GM21423 (cell line): ENCODE results near the gene RYR1.
"Not testable (repeated sequence)": the region's sequence is repeated elsewhere in the genome, so short reads cannot be mapped to it uniquely, and the experiment has no call there.

ENCODE experiments used
- ATAC-seq: cut with Tn5 transposase; IDR thresholded peaks from one replicate; pipeline ENCODE4 v1.9.1; 2021; ENCODE audit warnings: mild to moderate bottlenecking, moderate library complexity; ENCODE audit not compliant: unreplicated experiment

The RYR1 gene

DNA sequence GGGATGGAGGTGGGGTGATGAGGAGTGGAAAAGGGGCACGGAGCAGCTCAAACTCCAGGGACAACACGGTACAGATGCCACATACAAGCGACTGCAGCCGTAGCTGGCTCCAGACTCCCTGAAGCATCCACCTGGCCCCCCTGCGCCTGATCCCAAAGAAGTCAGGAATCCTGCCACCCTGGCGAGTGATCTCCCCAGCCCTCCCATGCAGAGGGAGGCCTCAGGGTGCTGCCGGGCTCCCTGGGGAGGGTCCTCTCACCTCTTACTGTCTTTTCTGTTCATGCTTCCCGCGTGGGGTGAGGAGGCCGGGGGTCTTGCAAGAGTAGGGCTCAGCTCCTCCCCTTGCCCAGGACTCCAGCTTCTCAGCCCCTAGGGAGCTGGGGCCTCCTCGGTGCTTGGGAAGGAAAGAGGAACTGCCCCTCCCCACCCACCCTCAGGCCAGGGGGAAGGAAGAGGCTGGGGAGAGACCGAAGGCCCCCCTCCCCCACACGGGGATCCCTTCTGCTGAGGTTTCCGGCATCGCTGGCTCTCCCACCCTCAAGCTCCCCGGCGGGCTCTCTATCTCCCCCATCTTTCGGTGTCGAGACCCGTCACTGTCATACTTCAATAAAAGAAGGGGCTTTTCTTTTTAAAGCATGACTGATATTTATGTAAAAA is 7.6 kb upstream of the RYR1 start, which contains the start of gene RASGRP4:
TSS of gene RASGRP4 (minus strand) at position 410 of the 657 bp plus-strand sequence. CDS start at position 282, 128 bp downstream.
- no peak for ATAC-seq

DNA sequence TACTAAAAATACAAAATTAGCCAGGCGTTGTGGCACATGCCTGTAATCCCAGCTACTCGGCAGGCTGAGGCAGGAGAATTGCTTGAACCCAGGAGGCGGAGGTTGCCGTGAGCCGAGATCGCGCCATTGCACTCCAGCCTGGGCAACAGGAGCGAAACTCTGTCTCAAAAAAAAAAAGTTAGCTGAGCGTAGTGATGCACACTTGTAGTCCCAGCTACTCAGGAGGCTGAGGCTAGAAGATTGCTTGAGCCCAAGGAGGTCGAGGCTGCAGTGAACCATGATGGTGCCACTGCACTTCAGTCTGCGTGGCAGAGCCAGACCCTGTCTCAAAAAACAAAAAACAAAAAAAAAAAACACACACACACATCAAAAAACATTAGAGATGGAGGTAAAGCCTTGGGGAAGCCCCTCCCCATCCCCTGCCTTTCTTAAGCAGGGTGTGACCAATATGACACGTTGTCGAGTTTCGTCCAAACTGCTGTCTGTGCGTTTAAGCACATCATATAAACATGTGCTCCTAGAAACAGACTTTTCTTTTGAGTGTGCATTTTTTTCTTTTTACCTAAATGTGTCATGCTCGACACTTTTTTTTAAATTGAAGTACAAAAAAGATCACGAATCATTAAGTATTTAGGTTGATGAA is 6.3 kb upstream of the RYR1 start:
- ATAC-seq: not testable (repeated sequence)

DNA sequence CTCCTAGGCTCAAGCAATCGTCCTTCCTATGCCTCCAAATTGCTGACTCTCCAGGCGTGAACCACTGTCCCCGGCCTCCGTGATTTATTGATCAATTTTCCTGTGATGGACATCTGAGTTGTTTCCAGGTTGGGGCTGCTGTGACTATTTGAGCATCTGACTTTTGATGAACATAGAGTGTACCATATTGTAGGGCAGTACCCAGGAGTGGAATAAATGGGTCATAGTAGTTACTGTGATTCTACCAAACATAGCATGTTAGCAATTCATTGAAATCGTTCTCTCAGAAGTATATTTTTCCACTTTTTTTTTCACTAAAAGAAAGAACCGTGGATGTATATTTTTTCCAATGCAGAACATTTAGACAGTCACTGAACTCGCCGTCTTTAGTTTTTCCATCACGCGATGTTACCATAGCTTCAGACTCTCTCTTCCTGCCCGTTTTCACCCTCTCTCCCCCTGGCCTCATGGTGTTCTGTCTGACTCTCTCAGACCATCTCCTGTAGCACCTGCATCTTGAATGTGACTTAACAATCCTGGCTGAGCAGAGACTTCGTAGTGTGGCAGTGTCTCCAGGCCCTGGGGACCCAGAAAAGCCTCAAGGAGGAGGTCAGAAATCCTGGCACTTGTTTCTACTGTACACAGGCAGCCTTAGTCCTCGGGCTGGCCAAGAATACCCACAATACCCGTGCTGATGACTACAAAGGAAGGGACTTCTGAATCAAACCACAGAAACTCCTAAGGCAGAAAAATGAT is 4.3 kb upstream of the RYR1 start:
- ATAC-seq: no peak

DNA sequence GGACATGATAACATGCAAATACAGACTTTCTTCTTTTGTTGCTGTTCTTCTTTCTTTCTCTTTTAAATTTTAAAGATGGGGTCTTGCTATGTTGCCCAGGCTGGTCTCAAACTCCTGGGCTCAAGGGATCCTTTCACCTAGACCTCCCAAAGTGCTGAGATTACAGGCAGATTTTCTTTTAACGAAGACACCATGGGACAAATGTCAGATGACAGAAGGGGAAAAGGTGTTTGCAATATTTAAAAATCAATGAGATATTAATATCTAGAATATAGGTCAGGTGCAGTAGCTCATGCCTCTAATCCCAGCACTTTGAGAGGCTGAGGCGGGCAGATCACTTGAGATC is 3.7 kb upstream of the RYR1 start:
- ATAC-seq: no peak

DNA sequence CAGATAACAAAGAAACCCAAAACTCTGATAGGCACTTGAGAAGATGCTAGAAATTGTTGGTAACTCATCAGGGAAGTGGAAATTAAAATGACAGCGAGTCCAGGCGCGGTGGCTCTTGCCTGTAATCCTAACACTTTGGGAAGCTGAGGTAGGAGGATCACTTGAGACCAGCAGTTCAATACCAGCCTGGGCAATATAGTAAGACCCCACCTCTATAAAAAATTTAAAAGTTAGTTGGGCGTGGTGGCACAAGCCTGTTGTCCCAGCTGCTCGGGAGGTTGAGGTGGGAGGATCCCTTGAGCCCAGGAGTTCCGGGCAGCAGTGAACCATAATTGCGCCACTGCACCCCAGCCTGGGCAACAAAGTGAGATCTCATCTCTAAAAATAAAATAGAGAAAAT is 2.6 kb upstream of the RYR1 start:
- ATAC-seq: no peak

DNA sequence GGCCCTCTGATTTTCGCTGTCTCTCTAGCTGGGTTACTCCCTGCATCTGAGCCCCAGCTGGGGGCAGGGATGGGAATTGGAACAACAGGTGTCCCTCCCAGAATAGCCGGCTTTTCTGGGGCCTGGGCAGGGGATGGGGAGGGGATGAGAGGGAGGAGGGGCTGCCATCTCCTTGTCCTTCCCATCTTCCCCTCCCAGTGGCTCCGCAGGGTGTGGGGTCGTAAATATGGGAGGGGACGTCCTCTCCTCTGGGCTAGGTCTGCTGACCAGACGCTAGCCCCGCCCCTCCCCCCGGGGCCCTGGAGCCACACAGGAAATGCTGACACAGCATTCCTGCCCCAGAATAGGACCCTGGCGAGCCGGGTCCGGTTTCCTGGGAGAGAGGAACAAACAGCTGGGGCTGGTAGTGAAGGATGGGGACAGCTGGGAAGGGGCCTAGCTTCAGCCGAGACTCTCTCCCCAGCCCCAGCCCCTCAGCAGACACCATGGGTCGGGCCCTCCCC is 1.1 kb downstream of the RYR1 start:
- ATAC-seq: no peak

DNA sequence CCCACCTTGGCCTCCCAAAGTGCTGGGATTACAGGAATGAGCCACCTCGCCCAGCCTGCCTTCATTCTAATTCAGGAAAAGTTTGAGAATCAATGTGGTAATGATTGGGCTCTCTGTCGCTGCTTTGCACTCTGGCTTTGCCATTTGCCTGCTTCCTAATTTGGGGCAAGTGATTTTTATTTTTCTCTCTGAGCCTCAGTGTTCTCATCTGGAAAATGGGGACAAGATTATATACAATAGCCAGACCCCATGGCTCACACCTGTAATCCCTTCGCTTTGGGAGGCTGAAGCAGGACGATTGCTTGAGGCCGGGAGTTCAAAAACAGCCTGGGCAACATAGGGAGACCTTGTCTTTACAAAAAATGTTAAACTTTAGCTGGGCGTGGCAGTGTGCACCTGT is 3.8 kb downstream of the RYR1 start:
- ATAC-seq: no peak

DNA sequence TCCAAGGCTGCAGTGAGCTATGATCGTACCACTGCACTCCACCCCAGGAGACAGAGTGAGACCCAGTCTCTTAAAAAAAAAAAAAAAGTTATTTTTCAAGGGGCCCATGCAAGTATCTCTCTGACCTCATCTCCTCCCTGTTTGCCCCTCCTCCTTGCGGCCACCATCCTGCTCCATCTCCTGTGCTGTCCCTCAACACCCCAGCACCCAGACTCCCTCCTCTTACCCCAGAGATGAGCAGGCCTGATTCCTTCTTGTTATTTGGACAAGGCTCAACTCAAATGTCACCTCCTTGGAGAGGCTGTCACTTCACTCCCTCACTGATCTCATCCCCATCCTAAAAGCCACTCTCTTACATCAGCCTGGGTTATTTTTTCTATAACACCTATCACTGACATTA is 4.4 kb downstream of the RYR1 start:
- no peak for ATAC-seq

DNA sequence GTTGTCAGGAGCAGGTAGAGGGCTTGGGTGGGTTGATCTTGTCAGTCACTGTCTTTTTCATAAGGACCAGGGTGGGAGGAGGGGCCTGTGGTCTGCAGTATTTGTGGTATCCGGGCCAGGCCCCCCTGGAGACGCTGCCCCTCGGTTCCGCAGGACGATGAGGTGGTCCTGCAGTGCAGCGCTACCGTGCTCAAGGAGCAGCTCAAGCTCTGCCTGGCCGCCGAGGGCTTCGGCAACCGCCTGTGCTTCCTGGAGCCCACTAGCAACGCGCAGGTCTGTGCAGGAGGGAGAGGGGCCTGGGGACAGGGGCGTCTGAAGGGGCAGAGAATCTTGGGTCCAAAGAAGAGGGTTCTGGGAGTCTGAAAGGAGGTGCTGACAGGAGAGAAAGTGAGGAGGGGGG is 7.1 kb downstream of the RYR1 start:
- ATAC-seq: no peak

DNA sequence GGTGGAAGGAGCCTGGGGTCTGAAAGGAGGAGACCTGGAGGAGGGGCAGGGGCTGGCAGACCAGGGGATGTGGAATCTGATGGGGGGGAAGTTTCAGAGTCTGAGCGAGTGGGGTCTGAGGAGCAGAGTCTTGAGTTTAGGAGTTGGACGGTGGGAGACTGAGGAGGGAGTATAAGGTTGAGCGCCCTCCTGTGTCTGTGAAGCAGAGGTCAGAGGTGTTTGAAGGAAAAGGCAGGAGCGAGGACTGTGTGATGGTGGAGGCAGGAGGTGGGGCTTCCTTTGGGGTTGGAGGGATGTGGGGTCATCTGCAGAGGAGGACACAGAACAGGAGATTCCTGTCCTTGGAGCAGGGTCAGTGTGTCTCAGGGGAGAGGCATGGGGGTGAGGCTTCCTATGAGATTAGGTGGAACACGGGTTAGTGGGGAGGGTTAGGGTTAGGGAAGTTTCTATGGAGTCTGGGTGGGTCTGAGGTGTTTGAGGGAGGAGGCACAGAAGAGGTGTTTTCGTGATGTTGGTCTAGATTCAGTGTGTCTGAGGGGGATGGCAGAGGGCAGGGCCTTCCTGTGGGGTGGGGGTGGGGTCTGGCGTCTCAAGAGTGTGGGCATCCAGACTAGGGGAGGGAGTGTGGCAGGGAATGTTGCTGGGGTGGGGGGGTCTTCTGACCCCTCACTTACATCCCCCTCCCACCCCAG is 8.3 kb downstream of the RYR1 start:
- no peak for ATAC-seq

DNA sequence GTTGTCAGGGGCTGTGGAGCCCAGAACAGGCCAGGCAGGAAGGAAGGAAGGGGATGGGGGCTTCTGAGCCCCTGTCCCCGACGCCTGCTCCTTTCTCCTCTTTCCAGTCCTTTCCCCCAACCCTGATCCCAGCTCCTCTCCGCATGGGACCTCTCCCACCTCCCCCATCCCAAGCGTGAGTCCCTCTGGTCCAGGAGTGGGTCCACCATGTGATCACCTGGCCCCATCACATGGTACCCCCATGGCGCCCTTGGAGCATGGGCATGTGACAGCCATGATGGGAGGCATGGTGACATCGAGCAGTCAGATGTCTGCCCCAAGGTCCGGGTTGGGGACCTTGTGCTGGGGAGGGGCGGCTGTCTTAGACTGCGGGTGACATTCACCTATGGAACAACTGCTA is 9.2 kb downstream of the RYR1 start:
- ATAC-seq: no peak

DNA sequence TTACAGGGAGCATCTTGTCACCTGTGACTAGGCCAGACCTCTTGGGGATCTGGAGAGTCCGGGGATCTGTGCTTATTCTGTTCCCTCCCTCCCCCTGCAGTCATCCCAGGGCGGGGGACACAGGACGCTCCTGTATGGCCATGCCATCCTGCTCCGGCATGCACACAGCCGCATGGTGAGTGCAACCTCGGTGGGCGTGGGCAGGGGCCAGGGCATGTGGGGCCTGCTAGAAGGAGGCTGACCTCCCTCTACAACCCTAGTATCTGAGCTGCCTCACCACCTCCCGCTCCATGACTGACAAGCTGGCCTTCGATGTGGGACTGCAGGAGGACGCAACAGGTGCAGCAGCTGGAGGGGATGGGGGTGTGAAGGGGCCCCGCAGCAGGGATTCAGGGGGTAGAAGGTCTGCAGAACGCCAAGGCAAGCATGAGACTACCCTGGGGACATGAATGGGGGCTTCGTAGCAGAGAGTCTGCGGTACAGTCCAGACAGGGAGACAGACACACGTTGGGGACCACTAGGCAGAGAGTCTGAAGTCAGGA is 10.0 kb downstream of the RYR1 start:
- ATAC-seq: no peak

DNA sequence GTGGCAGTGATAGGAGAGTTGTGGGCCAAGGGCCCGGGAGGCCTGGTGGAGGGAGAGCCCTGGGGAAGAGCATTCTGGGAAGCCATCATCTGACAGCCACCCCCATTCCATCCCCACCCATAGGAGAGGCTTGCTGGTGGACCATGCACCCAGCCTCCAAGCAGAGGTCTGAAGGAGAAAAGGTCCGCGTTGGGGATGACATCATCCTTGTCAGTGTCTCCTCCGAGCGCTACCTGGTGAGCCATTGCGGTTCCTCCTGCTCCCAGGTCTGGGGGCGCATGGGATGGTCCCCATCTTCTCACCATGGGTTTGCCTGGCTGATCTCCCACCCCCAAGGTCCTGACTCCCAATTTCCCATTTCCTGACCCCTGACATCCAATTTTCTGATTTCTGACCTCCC is 10.5 kb downstream of the RYR1 start:
- ATAC-seq: no peak

DNA sequence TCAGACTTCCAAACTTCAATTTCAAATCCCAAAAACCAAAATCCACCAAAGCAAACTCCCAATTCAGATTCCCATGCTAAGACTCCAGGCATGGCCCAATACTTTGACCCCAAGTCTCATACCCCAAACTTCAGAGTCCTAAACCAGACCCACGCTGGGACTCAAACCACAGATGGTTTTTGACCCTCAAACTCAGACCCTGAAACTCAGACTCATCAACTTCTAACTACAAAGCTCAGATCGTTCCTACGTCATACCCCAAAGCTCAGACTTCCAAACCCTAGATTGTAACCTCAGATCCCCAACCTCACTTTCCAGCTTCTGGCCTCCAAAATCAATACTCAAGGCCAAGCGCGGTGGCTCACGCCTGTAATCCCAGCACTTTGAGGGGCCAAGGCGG is 11.9 kb downstream of the RYR1 start:
- no peak for ATAC-seq

DNA sequence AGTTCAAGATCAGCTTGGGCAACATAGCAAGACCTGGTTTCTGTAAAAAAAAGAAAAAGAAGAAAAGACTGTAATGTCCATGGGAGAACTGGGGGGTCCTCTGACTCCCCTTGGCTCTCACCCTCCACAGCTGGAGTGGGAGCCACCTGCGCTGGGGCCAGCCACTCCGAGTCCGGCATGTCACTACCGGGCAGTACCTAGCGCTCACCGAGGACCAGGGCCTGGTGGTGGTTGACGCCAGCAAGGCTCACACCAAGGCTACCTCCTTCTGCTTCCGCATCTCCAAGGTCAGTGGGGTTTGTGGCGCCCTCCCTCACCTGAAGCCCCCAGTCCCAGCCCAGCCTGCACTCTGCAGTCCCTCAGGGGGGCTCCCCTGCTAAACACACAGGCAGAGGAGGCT is 14.7 kb downstream of the RYR1 start:
- ATAC-seq: no peak

DNA sequence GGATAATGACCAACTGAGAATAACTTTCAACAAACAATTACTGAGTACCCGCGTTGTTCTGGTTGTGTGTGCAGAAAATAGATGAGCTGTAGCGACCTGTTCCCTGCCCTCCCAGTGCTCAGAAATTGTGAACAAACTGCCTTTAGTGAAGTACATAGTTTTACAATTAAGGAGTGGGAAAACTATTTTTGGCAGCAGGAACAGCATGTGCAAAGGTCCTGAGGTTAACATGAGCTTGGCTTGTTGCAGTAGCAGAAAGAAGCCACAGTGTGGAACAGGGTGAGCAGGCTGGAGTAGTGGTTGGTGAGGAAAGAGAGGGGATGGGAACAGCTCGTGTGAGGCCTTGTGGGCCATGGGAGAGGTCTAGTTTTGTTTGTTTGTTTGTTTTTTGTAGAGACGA is 16.0 kb downstream of the RYR1 start:
- ATAC-seq: no peak

DNA sequence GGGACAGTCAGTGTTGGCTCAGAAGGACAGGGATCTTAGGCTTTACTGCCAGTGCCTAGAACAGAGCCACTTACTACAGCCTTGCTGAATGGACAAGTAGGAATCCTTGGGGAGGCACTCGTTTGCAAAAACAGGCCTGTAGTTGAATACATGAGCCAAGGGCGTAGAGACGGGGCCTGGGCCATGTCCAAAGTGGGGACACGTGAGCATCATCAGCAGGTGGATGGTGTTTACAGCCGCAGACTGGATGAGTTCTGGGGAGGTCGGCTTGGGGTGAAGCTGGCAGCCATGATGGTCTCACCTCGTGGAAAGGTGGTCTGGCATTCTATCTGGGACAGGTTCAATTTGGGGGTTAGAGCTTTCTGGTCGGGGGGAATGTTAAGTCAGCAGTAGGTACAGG is 17.5 kb downstream of the RYR1 start:
- no peak for ATAC-seq

DNA sequence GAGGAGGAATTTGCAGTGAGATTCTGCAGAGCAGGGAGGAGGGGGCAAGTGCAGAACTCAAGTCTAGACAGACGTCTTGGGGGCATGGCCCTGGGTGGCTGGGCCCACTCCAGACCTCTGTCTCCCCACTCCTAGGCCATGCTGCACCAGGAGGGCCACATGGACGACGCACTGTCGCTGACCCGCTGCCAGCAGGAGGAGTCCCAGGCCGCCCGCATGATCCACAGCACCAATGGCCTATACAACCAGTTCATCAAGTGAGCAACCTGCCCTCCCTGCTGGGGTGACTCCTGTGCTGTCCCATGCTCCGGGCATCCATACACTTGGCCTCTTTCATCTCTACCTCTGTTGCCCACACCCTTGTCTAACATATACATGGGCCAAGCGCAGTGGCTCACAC is 18.1 kb downstream of the RYR1 start:
- ATAC-seq: no peak

DNA sequence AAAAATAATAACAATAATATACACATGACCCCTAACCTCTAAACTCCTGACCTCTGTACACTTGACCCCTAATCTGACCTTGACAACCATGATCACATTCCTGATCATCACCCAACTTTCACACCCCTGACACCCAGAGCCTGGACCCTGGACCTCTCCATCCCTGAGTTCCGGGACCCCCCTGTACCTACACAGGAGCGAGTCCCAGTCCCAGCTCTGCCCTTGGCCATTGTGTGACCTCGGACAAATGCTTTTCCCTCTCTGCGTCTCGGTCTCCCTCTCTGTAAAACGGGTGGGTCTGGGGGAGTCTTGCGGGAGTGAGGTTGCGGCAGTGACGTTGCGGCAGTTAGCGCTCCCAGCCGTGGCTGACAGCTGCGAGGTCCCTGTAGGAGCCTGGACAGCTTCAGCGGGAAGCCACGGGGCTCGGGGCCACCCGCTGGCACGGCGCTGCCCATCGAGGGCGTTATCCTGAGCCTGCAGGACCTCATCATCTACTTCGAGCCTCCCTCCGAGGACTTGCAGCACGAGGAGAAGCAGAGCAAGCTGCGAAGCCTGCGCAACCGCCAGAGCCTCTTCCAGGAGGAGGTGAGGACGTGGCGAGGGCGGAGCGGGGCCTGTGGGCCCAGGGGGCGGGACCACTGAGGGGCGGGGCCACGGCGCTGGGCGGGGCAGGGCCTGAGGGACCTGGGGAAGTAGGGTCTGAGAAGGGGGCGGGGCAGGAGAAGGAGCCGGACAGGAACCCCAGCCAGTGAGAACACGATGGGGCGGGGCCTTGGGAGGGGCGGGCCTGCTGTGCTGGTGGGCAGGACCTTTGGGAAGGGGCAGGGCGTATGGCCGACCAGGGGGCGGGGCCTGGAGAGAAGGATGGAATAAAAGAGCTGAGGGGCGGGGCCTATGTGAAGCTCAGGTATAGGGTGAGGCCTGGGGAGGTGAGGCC is 19.2 kb downstream of the RYR1 start:
- ATAC-seq: no peak

DNA sequence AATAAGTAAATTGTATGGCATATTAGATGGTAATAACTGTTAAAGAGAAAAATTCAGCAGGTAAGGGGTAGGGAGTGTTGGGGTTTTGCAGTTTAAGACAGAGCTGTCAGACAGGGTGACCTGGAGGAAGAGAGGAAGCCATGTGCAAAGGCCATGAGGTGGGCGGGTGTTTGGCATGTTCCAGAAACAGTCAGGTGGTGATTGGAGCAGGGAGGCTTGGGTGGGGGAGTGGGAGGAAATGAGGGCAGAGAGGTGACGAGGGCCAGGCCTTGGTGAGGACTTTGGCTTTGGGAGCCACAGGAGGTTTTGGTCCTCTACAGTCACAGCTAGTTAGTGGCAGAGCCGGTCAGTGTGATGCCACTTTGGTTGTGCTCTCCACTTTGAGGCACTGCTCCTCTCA is 20.1 kb downstream of the RYR1 start:
- ATAC-seq: no peak
